Pons (tissue), 1 donor: ENCODE data around the gene SLC38A3.
"Not testable (repeated sequence)": the region's sequence is repeated elsewhere in the genome, so short reads cannot be mapped to it uniquely, and the experiment has no call there.

ENCODE experiments used
- DNase-seq: peaks from one replicate; pipeline ENCODE4 v3.0.0-alpha.2; 2016; ENCODE audit warnings: low spot score

The SLC38A3 gene

DNA sequence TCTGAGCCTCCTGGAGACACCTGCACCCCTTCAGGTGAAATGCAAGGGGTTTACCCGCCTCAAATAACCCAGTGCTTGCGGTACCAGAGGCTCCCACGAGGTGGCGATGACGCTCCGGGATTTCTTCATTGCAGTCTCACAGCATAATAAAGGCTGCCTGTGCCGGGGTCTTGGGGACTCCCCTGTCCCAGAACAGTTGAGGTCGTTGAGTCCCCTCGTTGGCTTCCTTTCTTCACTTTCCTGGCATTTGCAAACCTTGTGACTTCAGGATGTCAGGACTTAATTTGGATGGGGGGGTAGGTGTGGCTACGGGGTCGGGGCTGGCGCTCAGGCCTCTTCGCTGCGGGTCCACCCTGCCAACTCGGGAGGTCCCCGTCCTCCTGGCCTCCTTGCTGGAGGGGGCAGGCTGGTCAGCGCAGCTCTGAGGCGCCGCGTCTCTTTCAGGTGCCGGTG lies 12.4 kb upstream of the SLC38A3 start:
- DNase-seq: peak; percentile 49

DNA sequence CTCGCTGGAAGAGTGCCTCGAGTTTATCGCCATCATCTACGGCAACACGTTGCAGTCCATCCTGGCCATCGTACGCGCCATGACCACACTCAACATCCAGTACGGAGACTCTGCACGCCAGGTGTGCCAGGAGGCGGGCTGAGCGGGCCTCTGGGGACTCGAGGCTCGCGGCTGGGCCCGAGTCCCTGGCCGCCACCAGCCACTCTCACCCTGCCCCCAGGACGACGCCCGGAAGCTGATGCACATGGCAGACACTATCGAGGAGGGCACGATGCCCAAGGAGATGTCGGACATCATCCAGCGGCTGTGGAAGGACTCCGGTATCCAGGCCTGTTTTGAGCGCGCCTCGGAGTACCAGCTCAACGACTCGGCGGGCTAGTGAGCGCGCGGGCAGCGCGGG lies 11.8 kb upstream of the SLC38A3 start:
- no peak for DNase-seq

DNA sequence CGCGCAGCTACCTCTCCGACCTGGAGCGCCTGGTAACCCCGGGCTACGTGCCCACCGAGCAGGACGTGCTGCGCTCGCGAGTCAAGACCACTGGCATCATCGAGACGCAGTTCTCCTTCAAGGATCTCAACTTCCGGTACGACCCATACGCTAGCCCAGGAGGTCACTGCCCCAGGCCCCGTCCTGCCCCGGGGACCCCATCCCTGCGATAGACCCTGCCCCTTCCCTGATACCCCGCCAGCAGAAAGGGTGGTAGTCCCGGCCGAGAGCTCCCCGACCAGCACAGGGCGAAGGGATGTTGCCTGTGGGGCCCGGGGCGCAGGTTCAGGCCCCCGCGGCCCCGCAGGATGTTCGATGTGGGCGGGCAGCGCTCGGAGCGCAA lies 11.3 kb upstream of the SLC38A3 start:
- DNase-seq: no peak

DNA sequence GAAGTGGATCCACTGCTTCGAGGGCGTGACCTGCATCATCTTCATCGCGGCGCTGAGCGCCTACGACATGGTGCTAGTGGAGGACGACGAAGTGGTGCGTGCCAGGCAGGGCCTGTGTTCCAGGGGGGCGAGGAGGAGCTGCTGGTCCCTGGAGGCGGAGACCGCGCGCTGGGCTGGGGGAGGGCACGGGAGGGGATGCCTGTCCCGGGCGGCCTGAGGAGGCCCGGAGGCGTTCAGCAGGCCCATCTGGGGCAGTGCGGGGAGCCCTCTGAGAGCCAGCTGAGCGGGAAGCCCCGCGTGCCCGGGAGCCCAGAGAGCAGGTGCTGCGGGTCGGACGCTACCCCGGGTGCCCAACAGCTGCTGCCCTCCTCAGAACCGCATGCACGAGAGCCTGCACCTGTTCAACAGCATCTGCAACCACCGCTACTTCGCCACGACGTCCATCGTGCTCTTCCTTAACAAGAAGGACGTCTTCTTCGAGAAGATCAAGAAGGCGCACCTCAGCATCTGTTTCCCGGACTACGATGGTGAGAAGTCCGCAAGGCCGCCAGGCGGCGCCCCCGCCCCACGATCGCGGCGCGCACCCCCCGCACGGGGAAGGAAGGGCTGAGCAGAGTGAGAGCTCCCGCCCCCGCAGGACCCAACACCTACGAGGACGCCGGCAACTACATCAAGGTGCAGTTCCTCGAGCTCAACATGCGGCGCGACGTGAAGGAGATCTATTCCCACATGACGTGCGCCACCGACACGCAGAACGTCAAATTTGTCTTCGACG lies 10.8 kb upstream of the SLC38A3 start:
- peak; percentile 63 for DNase-seq

DNA sequence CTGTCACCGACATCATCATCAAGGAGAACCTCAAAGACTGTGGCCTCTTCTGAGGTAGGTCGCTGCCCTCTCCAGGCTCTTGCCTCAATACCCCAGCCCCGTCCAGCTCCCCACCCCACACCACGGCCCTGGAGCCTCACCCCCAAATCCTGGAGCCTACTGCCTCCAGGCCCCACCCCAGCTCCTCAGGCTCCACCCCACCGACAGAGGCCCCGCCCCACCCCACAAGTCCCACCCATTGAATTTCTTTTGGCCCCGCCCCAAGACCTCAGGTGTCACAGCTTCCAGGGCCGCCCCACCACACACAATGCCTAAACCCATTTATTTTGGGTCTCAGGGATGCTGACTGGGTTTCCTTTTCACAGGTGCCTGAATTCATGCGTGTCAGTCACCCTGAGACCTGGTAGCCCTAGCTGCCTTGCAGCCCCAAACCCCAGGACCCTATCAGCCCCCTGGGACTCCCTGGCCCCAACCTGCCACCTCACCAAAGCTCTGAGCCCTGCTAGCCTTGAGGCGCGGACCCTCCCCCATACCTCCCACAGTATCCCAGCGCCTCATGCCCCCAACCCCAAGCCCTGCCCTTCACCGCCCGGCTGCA lies 10.1 kb upstream of the SLC38A3 start:
- DNase-seq: no peak

DNA sequence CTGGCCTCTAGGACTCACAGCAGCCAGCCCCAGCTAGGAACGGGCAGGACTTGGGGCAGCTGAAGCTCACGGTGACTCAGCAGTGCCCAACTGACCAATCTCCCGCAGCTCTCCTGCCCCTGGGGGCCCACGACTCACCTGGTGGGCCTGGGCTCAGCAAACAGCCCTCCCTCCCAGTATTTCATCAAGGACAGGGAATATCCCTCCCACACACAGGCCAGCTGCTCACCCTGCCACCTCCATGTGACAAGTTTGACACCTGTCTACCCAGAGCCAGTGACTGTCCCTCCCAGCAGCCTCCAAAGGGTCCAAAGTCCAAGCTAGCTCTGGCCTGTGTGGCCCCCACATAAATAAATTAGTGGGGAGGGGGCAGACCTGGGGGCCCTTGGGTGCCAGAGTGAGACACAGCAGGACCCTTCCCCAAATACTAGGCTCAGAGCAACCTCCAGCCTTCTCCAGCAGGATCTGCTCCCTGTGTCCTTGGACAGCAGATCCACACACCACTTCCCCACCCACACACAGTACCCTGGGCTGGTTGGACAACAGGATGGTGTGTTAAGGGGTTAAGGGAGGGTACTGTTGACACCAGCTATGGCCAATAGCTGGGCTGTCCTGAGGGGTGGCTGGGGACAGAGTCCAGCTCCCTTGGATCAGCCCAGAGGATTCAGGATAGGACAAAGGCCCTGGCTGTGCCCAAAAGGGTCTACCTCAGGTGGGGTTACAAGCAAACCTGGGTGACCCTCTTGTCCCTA lies 9.4 kb upstream of the SLC38A3 start:
- DNase-seq: no peak

DNA sequence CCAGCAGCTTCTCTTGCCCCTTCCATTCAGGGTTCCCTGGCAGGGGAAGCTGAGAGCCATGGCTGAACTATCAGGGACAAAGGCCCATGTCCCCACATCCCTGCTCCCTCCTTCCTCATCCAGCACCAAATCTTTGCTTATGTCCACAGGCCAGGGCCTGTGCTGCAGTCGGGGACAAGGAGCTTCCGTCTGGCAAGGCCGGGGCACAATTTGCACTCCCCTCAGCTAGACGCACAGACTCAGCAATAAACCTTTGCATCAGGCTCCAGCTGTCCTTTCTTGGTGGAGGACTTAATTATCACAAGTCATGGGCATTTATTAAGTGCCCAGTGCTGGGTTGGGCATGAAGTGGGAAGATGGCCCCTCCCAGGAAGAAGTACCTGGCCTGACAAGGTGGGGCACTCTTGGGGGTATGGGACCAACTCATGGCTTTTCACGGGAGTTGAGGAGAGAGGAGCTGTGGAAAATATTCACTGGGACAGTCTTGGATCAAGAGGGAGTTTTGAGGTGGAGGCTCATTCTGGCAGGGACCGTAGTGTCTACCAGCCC lies 8.7 kb upstream of the SLC38A3 start:
- DNase-seq: no peak

DNA sequence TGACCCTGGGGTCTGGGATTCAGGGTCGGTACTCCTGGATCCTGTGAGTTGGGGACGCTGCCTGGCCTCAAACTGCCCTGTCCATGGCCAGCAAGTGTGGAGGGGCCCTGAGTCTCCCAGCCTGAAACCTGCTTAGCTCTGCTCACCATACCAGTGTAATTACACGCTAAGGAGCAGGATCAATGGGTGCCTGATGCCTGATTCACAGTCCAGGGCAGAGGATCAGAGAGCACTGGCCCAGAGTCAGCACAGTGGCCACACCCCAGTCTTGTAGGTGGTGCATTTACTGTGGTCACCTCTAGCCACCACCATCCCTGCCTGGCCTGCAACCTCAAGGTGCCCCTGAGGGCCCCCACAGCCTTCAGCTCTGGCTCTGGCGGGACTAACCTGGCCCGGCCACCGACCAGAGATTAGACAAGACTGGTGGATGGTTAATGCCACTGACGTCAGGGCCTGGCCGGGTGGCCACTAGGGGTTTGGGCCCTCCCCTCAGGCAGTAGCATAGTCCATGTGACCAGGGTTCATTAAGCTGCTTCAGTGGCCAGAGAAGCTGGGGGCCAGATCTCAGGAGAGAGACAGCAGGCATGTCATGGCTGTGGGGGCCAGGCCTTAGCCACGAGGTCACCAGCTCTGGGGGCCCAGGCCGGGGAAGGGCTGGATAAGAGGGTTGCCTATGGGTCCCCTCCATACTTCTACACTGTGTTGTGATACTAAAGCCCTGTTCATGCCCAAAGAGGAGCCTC lies 3.3 kb upstream of the SLC38A3 start:
- no peak for DNase-seq

DNA sequence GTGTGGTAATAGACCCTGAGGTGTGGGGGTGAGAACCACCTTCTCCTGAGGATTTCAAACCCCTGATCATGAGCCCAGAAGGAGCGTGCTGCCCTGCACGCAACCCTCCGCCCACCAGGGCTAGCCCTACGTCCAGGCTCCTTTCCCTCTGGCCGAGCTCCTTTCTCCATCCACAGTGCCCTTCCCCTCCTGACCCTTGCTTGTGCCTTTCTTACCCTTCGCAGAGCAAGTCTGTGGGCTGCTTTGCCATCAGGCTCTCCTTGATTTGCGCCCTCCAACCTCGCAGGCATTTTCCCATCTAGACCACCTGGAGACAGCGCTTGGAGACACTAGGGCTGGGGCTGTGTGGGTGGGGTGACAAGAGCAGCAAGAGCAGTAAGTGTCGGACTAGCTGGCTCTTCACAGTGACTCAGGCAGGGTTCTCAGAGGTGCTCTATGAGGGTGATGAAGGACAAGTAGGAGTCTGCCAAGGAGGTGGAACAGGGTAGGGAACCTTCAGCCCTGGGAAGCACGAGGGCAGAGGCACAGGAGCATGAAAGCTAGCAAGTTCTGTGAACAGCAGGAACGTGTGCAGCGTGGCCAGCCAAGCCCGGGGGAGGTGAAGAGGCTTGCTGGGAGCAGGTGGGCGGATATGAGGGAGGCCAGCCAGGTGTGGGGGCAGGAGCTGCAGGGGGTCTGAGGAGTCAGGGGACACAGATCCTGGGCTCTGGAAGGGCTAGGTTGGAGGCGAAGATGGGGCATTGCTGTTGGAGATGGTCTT lies 2.5 kb upstream of the SLC38A3 start:
- DNase-seq: no peak

DNA sequence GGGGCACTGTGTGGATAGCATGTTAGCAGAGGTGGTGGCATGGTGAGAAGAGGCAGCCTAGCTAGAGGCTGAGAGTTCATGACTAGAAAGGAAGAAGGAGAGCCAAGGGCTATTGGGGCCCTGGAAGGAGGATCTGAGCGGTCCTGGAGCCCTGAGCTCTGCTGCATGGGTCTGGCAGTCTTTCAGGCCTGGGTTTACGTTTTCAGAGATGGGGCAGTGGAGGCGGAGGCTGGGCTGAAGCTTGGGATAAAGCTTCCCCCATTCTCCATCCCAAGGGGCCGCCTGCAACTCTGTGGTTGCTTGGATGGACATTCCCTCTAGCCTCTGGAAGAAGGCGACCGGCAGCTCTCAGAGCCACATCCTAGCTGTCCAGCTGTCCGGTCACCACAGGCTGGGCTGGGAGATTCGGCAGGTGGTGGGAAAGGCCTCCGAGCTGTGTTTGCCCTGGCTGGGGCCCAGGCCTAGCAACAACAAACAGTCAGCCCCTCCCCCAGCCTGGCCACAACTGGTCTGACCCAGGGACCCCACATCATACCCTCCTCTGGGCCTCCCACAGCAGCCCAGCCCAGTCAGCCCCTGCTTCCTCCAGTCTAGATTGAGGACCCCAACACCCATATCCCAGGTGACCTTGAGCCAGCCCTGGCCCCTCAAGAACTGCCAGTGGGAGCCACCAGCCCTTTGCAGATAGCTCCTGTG lies 1.8 kb upstream of the SLC38A3 start:
- DNase-seq: no peak

DNA sequence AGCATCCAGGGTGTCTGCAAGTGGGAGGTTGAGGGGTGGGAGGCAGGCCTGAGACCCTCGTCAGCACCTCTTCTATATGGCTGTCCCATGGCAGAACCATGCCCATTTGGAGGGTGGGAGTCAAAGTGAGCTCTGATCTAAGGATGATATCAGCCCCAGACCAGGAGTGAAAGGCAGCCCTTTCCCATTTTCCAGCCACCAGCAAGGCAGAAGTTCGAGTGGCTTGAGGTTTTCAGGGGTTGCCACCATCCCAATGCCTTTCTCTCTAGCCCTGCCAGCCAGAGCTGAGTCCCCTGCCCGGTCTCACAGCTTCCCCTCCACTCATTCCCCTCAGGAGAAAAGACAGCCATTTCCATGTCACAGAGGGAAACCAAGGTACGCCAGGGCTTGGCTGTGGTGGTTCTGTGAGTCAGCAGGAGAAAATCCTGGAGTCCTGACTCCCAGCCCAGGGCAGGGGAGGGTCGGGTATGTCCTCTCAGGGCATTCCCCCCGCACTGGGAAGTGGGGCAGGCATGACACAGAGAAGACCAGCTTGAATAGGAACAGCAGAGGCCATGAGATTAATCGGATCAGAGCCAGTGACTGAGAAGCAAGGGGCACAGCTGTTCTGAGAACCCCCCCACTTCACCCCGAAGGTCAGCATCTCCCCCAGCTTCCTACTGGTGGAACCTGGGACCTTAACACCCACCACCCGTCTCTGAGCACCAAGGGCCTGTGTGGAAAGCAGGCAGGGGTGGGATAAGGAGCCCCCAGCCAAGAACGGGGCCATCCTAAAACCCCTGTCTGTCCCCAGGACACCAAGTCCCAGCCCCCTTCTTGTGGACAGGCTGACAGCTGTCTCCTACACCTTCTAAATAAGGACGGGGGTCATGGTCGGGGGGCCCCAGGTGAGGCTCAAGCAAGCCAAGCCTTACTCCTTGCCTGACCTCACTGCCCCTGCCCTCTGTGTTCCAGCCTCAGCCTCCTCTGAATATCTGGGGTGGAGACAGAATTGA lies 965 bp upstream of the SLC38A3 start:
- no peak for DNase-seq

DNA sequence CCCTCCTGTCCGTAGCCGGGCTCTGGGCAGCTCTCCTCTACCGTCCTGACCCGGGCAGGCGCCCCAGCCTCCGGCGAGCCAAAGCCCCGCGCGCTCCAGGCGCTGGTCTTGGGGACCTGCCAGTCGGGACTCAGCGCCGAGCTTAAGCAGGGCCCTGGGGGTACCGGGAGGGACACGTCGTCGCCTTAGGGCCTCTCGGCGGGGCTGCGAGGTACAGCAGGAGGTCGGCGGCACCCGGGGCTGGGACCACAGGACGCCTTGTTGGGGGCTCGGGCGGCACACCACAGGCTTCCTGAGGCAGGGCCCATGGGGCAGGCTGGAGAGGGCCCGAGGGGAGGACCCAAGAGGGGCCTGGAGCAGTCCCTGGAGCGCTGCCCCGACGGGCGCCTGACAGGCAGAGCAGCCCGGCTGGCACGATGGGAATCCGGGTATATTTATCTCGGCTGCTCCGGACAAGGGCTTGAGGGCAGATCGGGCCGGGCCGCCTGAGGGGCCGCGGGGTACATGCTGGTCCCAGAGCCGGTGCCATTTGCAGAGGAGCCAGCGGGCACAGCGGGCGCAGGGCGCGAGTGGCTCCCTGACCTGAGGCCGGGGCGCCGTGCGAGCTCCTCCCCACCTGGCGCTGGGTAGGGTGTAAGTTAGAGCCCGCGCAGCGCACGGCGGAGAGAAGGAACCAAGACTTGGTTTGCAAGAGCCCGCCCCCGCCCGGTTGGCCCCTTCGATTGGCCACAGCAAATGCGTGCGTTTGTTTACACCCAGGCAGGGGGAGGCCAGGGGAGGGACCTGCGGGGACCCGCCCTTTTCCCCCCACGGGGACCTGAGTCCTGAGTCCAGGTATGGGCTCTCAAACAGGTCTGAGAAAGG lies 574 bp downstream of the SLC38A3 start:
- DNase-seq: peak; percentile 42

DNA sequence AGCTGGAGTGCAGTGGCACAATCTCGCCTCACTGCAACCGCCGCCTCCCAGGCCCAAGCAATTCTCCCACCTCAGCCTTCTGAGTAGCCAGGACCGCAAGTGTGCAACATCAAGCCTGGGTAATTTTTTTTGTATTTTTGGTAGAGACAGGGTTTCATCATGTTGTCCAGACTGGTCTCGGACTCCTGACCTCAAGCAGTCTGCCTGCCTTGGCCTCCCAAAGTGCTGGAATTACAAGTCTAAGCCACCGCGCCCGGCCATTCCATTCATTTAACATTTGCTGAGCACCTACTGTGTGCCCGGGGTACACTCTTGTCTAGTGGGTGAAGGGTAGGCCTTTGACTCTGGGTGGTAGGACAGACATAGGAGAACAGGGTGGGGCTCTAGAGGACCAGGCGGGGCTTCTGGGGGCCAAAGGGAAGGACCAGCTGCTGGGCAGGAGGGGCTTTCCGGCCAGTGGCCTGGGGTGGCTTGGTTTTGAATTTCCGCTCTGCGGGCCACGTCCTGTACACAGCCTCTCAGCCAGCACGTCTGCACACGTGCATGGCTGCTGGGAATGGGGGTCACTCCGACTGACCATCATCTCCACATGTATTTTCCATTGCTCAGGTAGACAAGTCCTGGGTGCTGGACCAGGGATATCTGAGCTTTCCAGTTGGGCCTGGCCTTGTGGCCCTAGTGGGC lies 2.4 kb downstream of the SLC38A3 start:
- no peak for DNase-seq

DNA sequence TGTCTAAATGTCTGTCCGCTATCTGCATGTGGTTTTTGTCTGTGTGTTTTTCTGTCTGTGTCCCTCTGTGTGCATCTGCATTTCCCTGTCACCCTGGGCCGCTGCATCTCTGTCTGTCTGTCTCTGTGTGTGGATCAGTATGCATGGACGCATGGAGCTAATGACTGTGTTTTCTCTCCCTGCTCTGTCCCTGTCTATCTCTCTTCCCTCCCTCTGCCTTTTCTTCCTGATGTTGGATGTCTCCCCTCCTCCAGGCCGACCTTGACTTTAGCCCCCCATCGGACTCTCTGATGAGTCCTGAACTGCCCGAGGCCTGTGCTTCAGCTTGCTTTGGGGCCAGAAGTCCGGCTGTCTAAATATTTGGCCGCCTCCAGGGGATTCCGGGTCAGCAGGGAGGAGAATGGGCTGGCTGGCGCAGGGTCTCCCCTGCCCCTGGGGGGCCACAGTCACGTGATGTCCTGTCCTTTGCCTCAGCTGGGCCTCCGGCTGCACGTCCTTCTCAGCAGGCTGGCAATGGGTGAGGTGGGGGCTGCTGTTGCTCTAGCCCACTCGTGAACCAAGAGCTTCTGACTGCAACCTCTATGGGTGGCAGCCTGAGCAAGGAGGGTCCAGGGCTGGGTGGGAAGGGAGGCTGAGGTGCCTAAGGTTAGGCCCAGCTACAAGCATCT lies 3.7 kb downstream of the SLC38A3 start:
- no peak for DNase-seq

DNA sequence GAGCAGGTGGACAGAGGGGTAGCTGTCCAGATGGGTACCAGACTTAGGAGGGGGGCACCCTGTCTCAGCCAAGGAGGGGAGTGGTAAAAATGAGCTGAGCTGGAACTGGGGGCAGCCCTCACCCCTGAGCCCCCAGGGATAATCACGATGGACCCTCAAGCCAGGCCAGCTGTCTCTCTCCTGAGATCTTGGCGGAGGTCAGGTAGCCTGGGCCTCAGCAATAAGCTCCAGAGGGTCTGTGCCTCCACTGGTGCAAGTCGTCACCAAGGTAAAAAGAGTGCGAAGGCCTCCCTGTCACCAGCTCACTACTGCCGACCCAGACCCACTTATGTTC lies 5.1 kb downstream of the SLC38A3 start:
- DNase-seq: no peak

DNA sequence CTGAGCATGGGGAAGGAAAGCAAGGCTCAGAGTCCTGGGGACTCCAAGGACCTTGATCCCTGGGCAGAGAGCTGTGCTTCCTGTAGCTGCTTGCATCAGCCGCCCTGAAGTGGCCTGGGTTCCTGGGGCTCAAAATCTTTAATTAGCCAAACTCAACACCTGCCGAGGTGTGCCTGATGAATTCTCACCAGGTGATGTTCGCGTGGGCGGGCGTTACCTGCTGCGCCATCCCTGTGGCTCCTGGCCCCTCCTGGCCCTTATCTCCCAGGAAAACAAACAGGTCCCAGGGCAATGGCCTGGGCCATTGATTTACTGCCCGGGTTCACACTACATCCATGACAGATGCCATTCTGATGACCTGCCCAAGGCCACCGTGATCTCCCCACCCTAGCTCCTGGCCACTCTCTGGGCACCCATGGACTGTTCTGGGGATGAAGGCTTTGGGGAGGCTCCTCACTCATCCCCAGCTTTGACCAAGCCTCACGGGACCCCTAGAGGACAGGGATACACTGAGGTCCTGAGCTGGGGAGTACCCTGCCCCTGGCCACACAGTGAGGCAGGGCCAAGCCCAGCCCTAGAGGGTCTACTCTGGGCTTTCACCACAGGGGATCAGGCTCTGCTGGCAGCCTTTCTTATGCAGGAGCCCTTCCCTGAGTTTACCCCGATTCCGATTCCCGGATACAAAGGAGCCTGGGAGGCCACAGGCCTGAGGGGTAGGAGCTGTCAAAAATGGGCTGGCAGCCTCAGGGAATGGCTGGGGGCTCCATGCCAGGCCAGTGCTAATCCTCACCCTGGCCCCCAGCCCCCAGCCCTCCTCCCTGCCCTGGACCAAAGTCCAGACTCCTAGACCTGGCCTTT lies 5.7 kb downstream of the SLC38A3 start:
- no peak for DNase-seq

DNA sequence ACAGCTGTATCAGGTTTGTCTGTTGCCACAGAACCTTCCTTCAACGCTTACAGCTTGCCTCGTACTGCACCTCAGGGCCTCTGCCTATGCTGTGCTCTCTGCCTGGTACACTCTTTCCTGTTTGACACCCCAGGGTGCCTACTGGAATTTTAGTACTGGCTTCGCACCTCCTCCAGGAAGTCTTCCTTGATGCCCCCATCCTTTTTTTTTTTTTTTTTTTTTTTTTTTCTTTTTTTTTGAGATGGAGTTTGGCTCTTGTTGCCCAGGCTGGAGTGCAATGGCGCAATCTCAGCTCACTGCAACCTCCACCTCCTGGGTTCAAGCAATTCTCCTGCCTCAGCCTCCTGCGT lies 6.3 kb downstream of the SLC38A3 start:
- not testable (repeated sequence) for DNase-seq
